Measurements from ENCODE around the gene NME5. TPM values are rescaled to one million over a fixed set of nuclear protein-coding genes. Genes with fewer than 3 reads are reported as not detected.
A peak's percentile ranks its signal among the peaks of the same experiment; 100 is the strongest.
"Not testable (repeated sequence)": the region's sequence is repeated elsewhere in the genome, so short reads cannot be mapped to it uniquely, and the experiment has no call there.

The NME5 gene
- total and polyA plus RNA-seq, 7 experiments from 2014 or later, result not detected

GRCh38 chr5:138163721-138164120 lies 24.5 kb upstream of the NME5 start:
- no peak overlapping the region for H3K4me3 Mint-ChIP-seq
- Histone ChIP-seq H3K27me3 (ENCODE audit: control insufficient read depth in 2 of 2, insufficient read depth in 2 of 2, low read length in 2 of 2) (no peaks in the 10 kb centered on the region), H3K4me3 (ENCODE audit: low read length) (no peak overlapping the region), H3K36me3 (ENCODE audit: control insufficient read depth in 2 of 3, insufficient read depth in 3 of 3, low read length in 3 of 3) (peaks cover 49 to 97% (median 72%) of the 10 kb centered on the region in 3 experiments), H3K9me3 (ENCODE audit: control insufficient read depth in 2 of 3, low read length in 3 of 3) (no peaks in the 10 kb centered on the region), H3K4me1 (ENCODE audit: control insufficient read depth in 2 of 2, insufficient read depth in 2 of 2, low read length in 2 of 2) (no peaks in the 10 kb centered on the region), H3K27ac (ENCODE audit: low read depth, low read length) (no peak overlapping the region)
- ATAC-seq (no peak), DNase-seq (no peak)
- no peaks in the 10 kb centered on the region for H3K9me3 Mint-ChIP-seq
- ChIA-PET CTCF (interaction anchor here (0.6 kb wide), 1 partner anchor 165 kb away, joined by 3 read pairs; no protein-coding TSS in a partner anchor), POLR2A (no interaction called here)
- no peak overlapping the region for H3K27ac Mint-ChIP-seq
- intact Hi-C loops (cut with micrococcal nuclease), result no loop called here
- peaks cover 0 to 4% (median 0%) of the 10 kb centered on the region in 7 donors for H3K4me1 Mint-ChIP-seq
- H3K36me3 Mint-ChIP-seq, result peaks cover 43 to 77% (median 57%) of the 10 kb centered on the region in 5 donors
- no peaks in the 10 kb centered on the region for H3K27me3 Mint-ChIP-seq

GRCh38 chr5:138160706-138161105 lies 21.5 kb upstream of the NME5 start:
- Mint-ChIP-seq H3K4me3 (no peak overlapping the region), H3K36me3 (peaks cover 43 to 73% (median 50%) of the 10 kb centered on the region in 5 donors), H3K4me1 (peaks cover 0 to 4% (median 0%) of the 10 kb centered on the region in 7 donors), H3K9me3 (no peaks in the 10 kb centered on the region), H3K27me3 (no peaks in the 10 kb centered on the region), H3K27ac (no peak overlapping the region)
- no peak overlapping the region for H3K27ac ChIP-seq (ENCODE audit: low read depth, low read length)
- peaks cover 49 to 93% (median 55%) of the 10 kb centered on the region in 3 experiments for H3K36me3 ChIP-seq (ENCODE audit: control insufficient read depth in 2 of 3, insufficient read depth in 3 of 3, low read length in 3 of 3)
- intact Hi-C loops (cut with micrococcal nuclease), result no loop called here
- no peaks in the 10 kb centered on the region for H3K9me3 ChIP-seq (ENCODE audit: control insufficient read depth in 2 of 3, low read length in 3 of 3)
- ChIA-PET CTCF (no interaction called here), POLR2A (no interaction called here)
- DNase-seq, result no peak
- H3K27me3 ChIP-seq (ENCODE audit: control insufficient read depth in 2 of 2, insufficient read depth in 2 of 2, low read length in 2 of 2), result no peaks in the 10 kb centered on the region
- ATAC-seq, result no peak
- H3K4me1 ChIP-seq (ENCODE audit: control insufficient read depth in 2 of 2, insufficient read depth in 2 of 2, low read length in 2 of 2), result no peaks in the 10 kb centered on the region
- no peak overlapping the region for H3K4me3 ChIP-seq (ENCODE audit: low read length)

GRCh38 chr5:138159666-138160065 lies 20.4 kb upstream of the NME5 start:
- Mint-ChIP-seq H3K27ac (peak overlapping the region in 1 of 9 donors; percentile 65), H3K36me3 (peaks cover 36 to 64% (median 45%) of the 10 kb centered on the region in 5 donors), H3K4me3 (no peak overlapping the region), H3K9me3 (no peaks in the 10 kb centered on the region), H3K4me1 (peaks cover 0 to 4% (median 0%) of the 10 kb centered on the region in 7 donors), H3K27me3 (no peaks in the 10 kb centered on the region)
- H3K9me3 ChIP-seq (ENCODE audit: control insufficient read depth in 2 of 3, low read length in 3 of 3), result no peaks in the 10 kb centered on the region
- peaks cover 44 to 82% (median 49%) of the 10 kb centered on the region in 3 experiments for H3K36me3 ChIP-seq (ENCODE audit: control insufficient read depth in 2 of 3, insufficient read depth in 3 of 3, low read length in 3 of 3)
- no peaks in the 10 kb centered on the region for H3K27me3 ChIP-seq (ENCODE audit: control insufficient read depth in 2 of 2, insufficient read depth in 2 of 2, low read length in 2 of 2)
- no peak overlapping the region for H3K4me3 ChIP-seq (ENCODE audit: low read length)
- ATAC-seq (no peak), DNase-seq (no peak)
- intact Hi-C loops (cut with micrococcal nuclease), result no loop called here
- CTCF ChIA-PET, result no interaction called here
- H3K27ac ChIP-seq (ENCODE audit: low read depth, low read length), result no peak overlapping the region
- no peaks in the 10 kb centered on the region for H3K4me1 ChIP-seq (ENCODE audit: control insufficient read depth in 2 of 2, insufficient read depth in 2 of 2, low read length in 2 of 2)
- POLR2A ChIA-PET, result no interaction called here

GRCh38 chr5:138157626-138158025 lies 18.4 kb upstream of the NME5 start:
- Histone ChIP-seq H3K27ac (ENCODE audit: low read depth, low read length) (no peak overlapping the region), H3K9me3 (ENCODE audit: control insufficient read depth in 2 of 3, low read length in 3 of 3) (no peaks in the 10 kb centered on the region), H3K27me3 (ENCODE audit: control insufficient read depth in 2 of 2, insufficient read depth in 2 of 2, low read length in 2 of 2) (no peaks in the 10 kb centered on the region), H3K4me3 (ENCODE audit: low read length) (no peak overlapping the region), H3K4me1 (ENCODE audit: control insufficient read depth in 2 of 2, insufficient read depth in 2 of 2, low read length in 2 of 2) (no peaks in the 10 kb centered on the region), H3K36me3 (ENCODE audit: control insufficient read depth in 2 of 3, insufficient read depth in 3 of 3, low read length in 3 of 3) (peaks cover 25 to 62% (median 28%) of the 10 kb centered on the region in 3 experiments)
- Mint-ChIP-seq H3K27me3 (peaks cover 0 to 6% (median 0%) of the 10 kb centered on the region in 5 donors), H3K4me3 (no peak overlapping the region), H3K4me1 (no peaks in the 10 kb centered on the region), H3K27ac (no peak overlapping the region), H3K36me3 (peaks cover 21 to 45% (median 31%) of the 10 kb centered on the region in 5 donors), H3K9me3 (no peaks in the 10 kb centered on the region)
- intact Hi-C loops (cut with micrococcal nuclease), result no loop called here
- ChIA-PET CTCF (no interaction called here), POLR2A (no interaction called here)
- ATAC-seq (no peak), DNase-seq (no peak)

DNA sequence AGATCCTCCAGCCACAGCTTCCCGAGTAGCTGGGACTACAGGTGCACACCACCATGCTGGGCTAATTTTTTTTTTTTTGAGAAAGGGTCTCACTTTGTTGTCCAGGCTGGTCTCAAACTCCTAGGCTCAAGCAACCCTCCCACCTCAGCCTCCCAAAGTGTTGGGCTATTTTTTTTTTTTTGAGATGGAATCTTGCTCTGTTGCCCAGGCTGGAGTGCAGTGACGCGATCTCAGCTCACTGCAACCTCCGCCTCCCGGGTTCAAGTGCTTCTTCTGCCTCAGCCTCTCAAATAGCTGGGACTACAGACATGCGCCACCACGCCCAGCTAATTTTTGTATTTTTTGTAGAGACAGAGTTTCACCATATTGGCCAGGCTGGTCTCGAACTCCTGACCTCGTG lies 16.7 kb upstream of the NME5 start:
- H3K9me3 ChIP-seq (ENCODE audit: control insufficient read depth in 2 of 3, low read length in 3 of 3); POLR2A ChIA-PET; H3K27ac Mint-ChIP-seq; H3K4me3 Mint-ChIP-seq; H3K4me1 ChIP-seq (ENCODE audit: control insufficient read depth in 2 of 2, insufficient read depth in 2 of 2, low read length in 2 of 2); intact Hi-C loops (cut with micrococcal nuclease); DNase-seq; H3K27me3 Mint-ChIP-seq; CTCF ChIA-PET; H3K9me3 Mint-ChIP-seq; H3K27me3 ChIP-seq (ENCODE audit: control insufficient read depth in 2 of 2, insufficient read depth in 2 of 2, low read length in 2 of 2); ATAC-seq; H3K4me1 Mint-ChIP-seq; H3K27ac ChIP-seq (ENCODE audit: low read depth, low read length); H3K4me3 ChIP-seq (ENCODE audit: low read length): not testable (repeated sequence)
- peaks cover 21 to 38% (median 27%) of the 10 kb centered on the region in 5 donors for H3K36me3 Mint-ChIP-seq
- peaks cover 16 to 46% (median 18%) of the 10 kb centered on the region in 3 experiments for H3K36me3 ChIP-seq (ENCODE audit: control insufficient read depth in 2 of 3, insufficient read depth in 3 of 3, low read length in 3 of 3)

- Histone ChIP-seq H3K27me3 (ENCODE audit: control insufficient read depth in 2 of 2, insufficient read depth in 2 of 2, low read length in 2 of 2) (no peaks in the 10 kb centered on the region), H3K9me3 (ENCODE audit: control insufficient read depth in 2 of 3, low read length in 3 of 3) (no peaks in the 10 kb centered on the region), H3K27ac (ENCODE audit: low read depth, low read length) (no peak overlapping the region), H3K36me3 (ENCODE audit: control insufficient read depth in 2 of 3, insufficient read depth in 3 of 3, low read length in 3 of 3) (no peaks in the 10 kb centered on the region), H3K4me1 (ENCODE audit: control insufficient read depth in 2 of 2, insufficient read depth in 2 of 2, low read length in 2 of 2) (no peaks in the 10 kb centered on the region), H3K4me3 (ENCODE audit: low read length) (no peak overlapping the region)
- intact Hi-C loops (cut with micrococcal nuclease), result no loop called here
- POLR2A ChIA-PET, result no interaction called here
- DNase-seq, result no peak
- CTCF ChIA-PET, result no interaction called here
- Mint-ChIP-seq H3K4me3 (no peak overlapping the region), H3K36me3 (peaks cover 0 to 3% (median 0%) of the 10 kb centered on the region in 5 donors), H3K4me1 (no peaks in the 10 kb centered on the region), H3K27me3 (peaks cover 0 to 12% (median 0%) of the 10 kb centered on the region in 5 donors), H3K9me3 (no peaks in the 10 kb centered on the region), H3K27ac (no peak overlapping the region)
- ATAC-seq, result no peak
These were observed 10.3 kb upstream of the NME5 start for GRCh38 chr5:138149530-138149929.

DNA sequence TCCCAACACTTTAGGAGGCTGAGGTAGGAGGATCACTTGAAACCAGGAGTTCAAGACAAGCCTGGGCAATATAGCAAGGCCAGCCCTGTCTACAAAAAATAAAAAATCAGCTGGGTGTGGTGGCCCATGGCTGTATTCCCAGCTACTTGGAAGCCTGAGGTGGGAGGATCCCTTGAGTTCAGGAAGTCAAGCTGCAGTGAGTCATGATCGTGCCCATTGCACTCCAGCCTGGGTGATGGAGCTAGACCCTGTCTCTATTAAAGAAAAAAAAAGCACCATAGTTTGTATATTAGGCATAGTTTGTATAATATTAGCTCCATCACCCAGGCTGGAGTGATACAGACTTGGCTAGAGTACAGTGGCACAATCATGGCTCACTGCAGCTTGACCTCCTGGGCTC lies 9.6 kb upstream of the NME5 start:
- H3K4me1 Mint-ChIP-seq, result no peaks in the 10 kb centered on the region
- intact Hi-C loops (cut with micrococcal nuclease), result no loop called here
- Histone ChIP-seq H3K4me3 (ENCODE audit: low read length) (no peak overlapping the region), H3K27me3 (ENCODE audit: control insufficient read depth in 2 of 2, insufficient read depth in 2 of 2, low read length in 2 of 2) (no peaks in the 10 kb centered on the region), H3K9me3 (ENCODE audit: control insufficient read depth in 2 of 3, low read length in 3 of 3) (no peaks in the 10 kb centered on the region), H3K27ac (ENCODE audit: low read depth, low read length) (no peak overlapping the region), H3K36me3 (ENCODE audit: control insufficient read depth in 2 of 3, insufficient read depth in 3 of 3, low read length in 3 of 3) (no peaks in the 10 kb centered on the region), H3K4me1 (ENCODE audit: control insufficient read depth in 2 of 2, insufficient read depth in 2 of 2, low read length in 2 of 2) (no peaks in the 10 kb centered on the region)
- H3K9me3 Mint-ChIP-seq, result no peaks in the 10 kb centered on the region
- no peak for DNase-seq
- no peak overlapping the region for H3K27ac Mint-ChIP-seq
- POLR2A ChIA-PET, result no interaction called here
- ATAC-seq, result no peak
- H3K27me3 Mint-ChIP-seq, result peaks cover 0 to 9% (median 0%) of the 10 kb centered on the region in 5 donors
- CTCF ChIA-PET, result no interaction called here
- H3K4me3 Mint-ChIP-seq, result no peak overlapping the region
- H3K36me3 Mint-ChIP-seq, result peaks cover 0 to 3% (median 0%) of the 10 kb centered on the region in 5 donors
